ENCODE data around the gene PRRG3. TPM values are rescaled to one million over a fixed set of nuclear protein-coding genes. Genes with fewer than 3 reads are reported as not detected.

The PRRG3 gene
- total RNA-seq, 5 donors from 2014 or later (not counting 1 experiment from before 2014, with no cell fraction given): not detected

GRCh38 chrX:151723156-151723760 is 28.0 kb downstream of the PRRG3 start:
- H3K4me3 ChIP-seq (ENCODE audit: control insufficient read depth in 1 of 2, extremely low read depth in 1 of 2, low read length in 1 of 2): no peak overlapping the region
- Mint-ChIP-seq H3K9me3 (no peaks in the 10 kb centered on the region), H3K36me3 (no peaks in the 10 kb centered on the region), H3K27ac (no peak overlapping the region), H3K27me3 (peaks cover 0 to 12% of the 10 kb centered on the region in 2 donors), H3K4me1 (no peaks in the 10 kb centered on the region), H3K4me3 (no peak overlapping the region)
- ATAC-seq (replicated peaks in 1 of 4) (no peak), DNase-seq (no peak)
- no CpG with 5 or more reads among the region's 7 CpGs for WGBS (ENCODE audit: insufficient coverage)
- no peak overlapping the region for H3K27ac ChIP-seq (ENCODE audit: low read length)
- no peaks in the 10 kb centered on the region for H3K9me3 ChIP-seq
- H3K4me1 ChIP-seq (ENCODE audit: control insufficient read depth in 1 of 2, extremely low read depth in 1 of 2, insufficient read depth in 2 of 2, low read length in 2 of 2): no peaks in the 10 kb centered on the region
- no peaks in the 10 kb centered on the region for H3K27me3 ChIP-seq (replicated peaks in 1 of 2; ENCODE audit: control insufficient read depth in 2 of 2, extremely low read depth in 1 of 2, insufficient read depth in 2 of 2, low read length in 1 of 2)
- no peaks in the 10 kb centered on the region for H3K36me3 ChIP-seq (ENCODE audit: control insufficient read depth in 2 of 2, extremely low read depth in 1 of 2, insufficient read depth in 1 of 2, low read length in 1 of 2)
- CTCF ChIA-PET: no interaction called here
- POLR2A ChIA-PET: no interaction called here

GRCh38 chrX:151724563-151725337 is 29.5 kb downstream of the PRRG3 start:
- Mint-ChIP-seq H3K27ac (no peak overlapping the region), H3K36me3 (no peaks in the 10 kb centered on the region), H3K9me3 (no peaks in the 10 kb centered on the region), H3K27me3 (peaks cover 0 to 18% of the 10 kb centered on the region in 2 donors), H3K4me1 (no peaks in the 10 kb centered on the region), H3K4me3 (no peak overlapping the region)
- ATAC-seq (replicated peaks in 1 of 4): no peak
- Histone ChIP-seq H3K4me1 (ENCODE audit: control insufficient read depth in 1 of 2, extremely low read depth in 1 of 2, insufficient read depth in 2 of 2, low read length in 2 of 2) (no peaks in the 10 kb centered on the region), H3K4me3 (ENCODE audit: control insufficient read depth in 1 of 2, extremely low read depth in 1 of 2, low read length in 1 of 2) (no peak overlapping the region), H3K9me3 (no peaks in the 10 kb centered on the region), H3K36me3 (ENCODE audit: control insufficient read depth in 2 of 2, extremely low read depth in 1 of 2, insufficient read depth in 1 of 2, low read length in 1 of 2) (no peaks in the 10 kb centered on the region), H3K27me3 (replicated peaks in 1 of 2; ENCODE audit: control insufficient read depth in 2 of 2, extremely low read depth in 1 of 2, insufficient read depth in 2 of 2, low read length in 1 of 2) (peaks cover 0 to 6% of the 10 kb centered on the region in 2 experiments), H3K27ac (ENCODE audit: low read length) (no peak overlapping the region)
- DNase-seq: no peak
- WGBS (ENCODE audit: insufficient coverage): 100% methylated on average over 2 of the region's 7 CpGs
- POLR2A ChIA-PET: no interaction called here
- CTCF ChIA-PET: no interaction called here

- Mint-ChIP-seq H3K4me1 (no peaks in the 10 kb centered on the region), H3K27ac (no peak overlapping the region), H3K27me3 (peaks cover 0 to 19% of the 10 kb centered on the region in 2 donors), H3K9me3 (no peaks in the 10 kb centered on the region), H3K36me3 (no peaks in the 10 kb centered on the region), H3K4me3 (no peak overlapping the region)
- Histone ChIP-seq H3K9me3 (no peaks in the 10 kb centered on the region), H3K27ac (ENCODE audit: low read length) (no peak overlapping the region), H3K36me3 (ENCODE audit: control insufficient read depth in 2 of 2, extremely low read depth in 1 of 2, insufficient read depth in 1 of 2, low read length in 1 of 2) (no peaks in the 10 kb centered on the region), H3K27me3 (replicated peaks in 1 of 2; ENCODE audit: control insufficient read depth in 2 of 2, extremely low read depth in 1 of 2, insufficient read depth in 2 of 2, low read length in 1 of 2) (peaks cover 0 to 6% of the 10 kb centered on the region in 2 experiments), H3K4me3 (ENCODE audit: control insufficient read depth in 1 of 2, extremely low read depth in 1 of 2, low read length in 1 of 2) (no peak overlapping the region), H3K4me1 (ENCODE audit: control insufficient read depth in 1 of 2, extremely low read depth in 1 of 2, insufficient read depth in 2 of 2, low read length in 2 of 2) (no peaks in the 10 kb centered on the region)
- ATAC-seq (replicated peaks in 1 of 4) (no peak), DNase-seq (no peak)
- WGBS (ENCODE audit: insufficient coverage): no CpG with 5 or more reads among the region's 1 CpG
- CTCF ChIA-PET: no interaction called here
- POLR2A ChIA-PET: no interaction called here
These were observed 30.0 kb downstream of the PRRG3 start for GRCh38 chrX:151725338-151725614.

- no peaks in the 10 kb centered on the region for H3K4me1 Mint-ChIP-seq
- no peak for DNase-seq
- Histone ChIP-seq H3K4me1 (ENCODE audit: control insufficient read depth in 1 of 2, extremely low read depth in 1 of 2, insufficient read depth in 2 of 2, low read length in 2 of 2) (no peaks in the 10 kb centered on the region), H3K4me3 (ENCODE audit: control insufficient read depth in 1 of 2, extremely low read depth in 1 of 2, low read length in 1 of 2) (no peak overlapping the region), H3K27me3 (replicated peaks in 1 of 2; ENCODE audit: control insufficient read depth in 2 of 2, extremely low read depth in 1 of 2, insufficient read depth in 2 of 2, low read length in 1 of 2) (peaks cover 0 to 6% of the 10 kb centered on the region in 2 experiments), H3K9me3 (no peaks in the 10 kb centered on the region), H3K27ac (ENCODE audit: low read length) (no peak overlapping the region), H3K36me3 (ENCODE audit: control insufficient read depth in 2 of 2, extremely low read depth in 1 of 2, insufficient read depth in 1 of 2, low read length in 1 of 2) (no peaks in the 10 kb centered on the region)
- ChIA-PET POLR2A (no interaction called here), CTCF (no interaction called here)
- no peaks in the 10 kb centered on the region for H3K9me3 Mint-ChIP-seq
- no peak overlapping the region for H3K4me3 Mint-ChIP-seq
- 20% methylated on average over 2 of the region's 5 CpGs for WGBS (ENCODE audit: insufficient coverage)
- H3K27ac Mint-ChIP-seq: no peak overlapping the region
- peaks cover 0 to 18% of the 10 kb centered on the region in 2 donors for H3K27me3 Mint-ChIP-seq
- no peak for ATAC-seq (replicated peaks in 1 of 4)
- H3K36me3 Mint-ChIP-seq: no peaks in the 10 kb centered on the region
These were observed 31.5 kb downstream of the PRRG3 start for GRCh38 chrX:151726751-151727150.

GRCh38 chrX:151727346-151727745 is 32.1 kb downstream of the PRRG3 start:
- Histone ChIP-seq H3K9me3 (no peaks in the 10 kb centered on the region), H3K36me3 (ENCODE audit: control insufficient read depth in 2 of 2, extremely low read depth in 1 of 2, insufficient read depth in 1 of 2, low read length in 1 of 2) (no peaks in the 10 kb centered on the region), H3K4me3 (ENCODE audit: control insufficient read depth in 1 of 2, extremely low read depth in 1 of 2, low read length in 1 of 2) (no peak overlapping the region), H3K27ac (ENCODE audit: low read length) (no peak overlapping the region), H3K27me3 (replicated peaks in 1 of 2; ENCODE audit: control insufficient read depth in 2 of 2, extremely low read depth in 1 of 2, insufficient read depth in 2 of 2, low read length in 1 of 2) (peaks cover 0 to 6% of the 10 kb centered on the region in 2 experiments), H3K4me1 (ENCODE audit: control insufficient read depth in 1 of 2, extremely low read depth in 1 of 2, insufficient read depth in 2 of 2, low read length in 2 of 2) (no peaks in the 10 kb centered on the region)
- Mint-ChIP-seq H3K27me3 (peaks cover 4 to 22% of the 10 kb centered on the region in 2 donors), H3K4me3 (no peak overlapping the region), H3K27ac (no peak overlapping the region), H3K9me3 (no peaks in the 10 kb centered on the region), H3K36me3 (no peaks in the 10 kb centered on the region), H3K4me1 (no peaks in the 10 kb centered on the region)
- POLR2A ChIA-PET: no interaction called here
- no peak for ATAC-seq (replicated peaks in 1 of 4)
- CTCF ChIA-PET: no interaction called here
- WGBS (ENCODE audit: insufficient coverage): no CpG with 5 or more reads among the region's 4 CpGs
- no peak for DNase-seq

GRCh38 chrX:151729056-151729725 is 33.9 kb downstream of the PRRG3 start:
- Mint-ChIP-seq H3K4me1 (no peaks in the 10 kb centered on the region), H3K27ac (no peak overlapping the region), H3K36me3 (no peaks in the 10 kb centered on the region), H3K27me3 (peaks cover 8 to 24% of the 10 kb centered on the region in 2 donors), H3K4me3 (no peak overlapping the region), H3K9me3 (no peaks in the 10 kb centered on the region)
- Histone ChIP-seq H3K27ac (ENCODE audit: low read length) (no peak overlapping the region), H3K36me3 (ENCODE audit: control insufficient read depth in 2 of 2, extremely low read depth in 1 of 2, insufficient read depth in 1 of 2, low read length in 1 of 2) (no peaks in the 10 kb centered on the region), H3K4me1 (ENCODE audit: control insufficient read depth in 1 of 2, extremely low read depth in 1 of 2, insufficient read depth in 2 of 2, low read length in 2 of 2) (no peaks in the 10 kb centered on the region), H3K4me3 (ENCODE audit: control insufficient read depth in 1 of 2, extremely low read depth in 1 of 2, low read length in 1 of 2) (no peak overlapping the region), H3K27me3 (replicated peaks in 1 of 2; ENCODE audit: control insufficient read depth in 2 of 2, extremely low read depth in 1 of 2, insufficient read depth in 2 of 2, low read length in 1 of 2) (peaks cover 0 to 6% of the 10 kb centered on the region in 2 experiments), H3K9me3 (no peaks in the 10 kb centered on the region)
- no peak for ATAC-seq (replicated peaks in 1 of 4)
- no CpG with 5 or more reads among the region's 4 CpGs for WGBS (ENCODE audit: insufficient coverage)
- DNase-seq: no peak
- ChIA-PET POLR2A (no interaction called here), CTCF (no interaction called here)
